Suprapubic skin (tissue), 3 donors: Measurements from ENCODE around the gene UBL3.

Experiments used
- POLR2A ChIP-seq, 2 donors: fragments of 450-650 bp; IDR thresholded peaks; one replicate each; pipeline ENCODE4 v1.6.1; 2017; ENCODE audit warnings: antibody characterized with exemption in 2 of 2, mild to moderate bottlenecking in 2 of 2, moderate library complexity in 2 of 2
- TF ChIP-seq, protein P1 (sequence below), 2 donors: fragments of 200-600 bp in 1 of 2; fragments of 450-650 bp in 1 of 2; sonication (generic) in 1 of 2; IDR thresholded peaks; one replicate each; pipeline ENCODE4 v1.5.1; 2016 to 2019; ENCODE audit warnings: antibody characterized with exemption in 2 of 2, mild to moderate bottlenecking in 1 of 2, moderate library complexity in 1 of 2

DNA sequence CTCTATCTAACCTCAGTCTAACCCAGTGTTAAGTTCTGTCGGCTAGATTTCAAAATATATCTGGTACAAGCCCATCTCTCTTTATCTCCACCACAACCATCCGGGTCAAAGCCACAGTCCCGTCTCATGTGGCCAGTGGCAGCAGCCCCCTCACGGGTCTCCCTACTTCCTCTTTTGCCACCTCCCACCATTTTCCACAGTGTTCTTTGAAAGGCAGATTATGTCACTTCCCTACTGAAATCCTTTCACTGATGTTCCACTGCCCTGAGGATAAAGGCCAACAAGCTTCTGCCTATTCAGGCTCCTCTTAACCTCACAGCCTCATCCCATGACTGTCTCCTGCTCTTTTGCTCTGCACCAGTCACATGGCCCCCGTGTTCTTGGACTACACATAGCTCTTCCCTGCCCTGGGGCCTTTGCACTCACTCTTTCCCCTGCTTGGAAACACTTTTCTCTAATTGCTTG is 117.2 kb downstream of the UBL3 start:
- TF ChIP-seq, protein P1, sequence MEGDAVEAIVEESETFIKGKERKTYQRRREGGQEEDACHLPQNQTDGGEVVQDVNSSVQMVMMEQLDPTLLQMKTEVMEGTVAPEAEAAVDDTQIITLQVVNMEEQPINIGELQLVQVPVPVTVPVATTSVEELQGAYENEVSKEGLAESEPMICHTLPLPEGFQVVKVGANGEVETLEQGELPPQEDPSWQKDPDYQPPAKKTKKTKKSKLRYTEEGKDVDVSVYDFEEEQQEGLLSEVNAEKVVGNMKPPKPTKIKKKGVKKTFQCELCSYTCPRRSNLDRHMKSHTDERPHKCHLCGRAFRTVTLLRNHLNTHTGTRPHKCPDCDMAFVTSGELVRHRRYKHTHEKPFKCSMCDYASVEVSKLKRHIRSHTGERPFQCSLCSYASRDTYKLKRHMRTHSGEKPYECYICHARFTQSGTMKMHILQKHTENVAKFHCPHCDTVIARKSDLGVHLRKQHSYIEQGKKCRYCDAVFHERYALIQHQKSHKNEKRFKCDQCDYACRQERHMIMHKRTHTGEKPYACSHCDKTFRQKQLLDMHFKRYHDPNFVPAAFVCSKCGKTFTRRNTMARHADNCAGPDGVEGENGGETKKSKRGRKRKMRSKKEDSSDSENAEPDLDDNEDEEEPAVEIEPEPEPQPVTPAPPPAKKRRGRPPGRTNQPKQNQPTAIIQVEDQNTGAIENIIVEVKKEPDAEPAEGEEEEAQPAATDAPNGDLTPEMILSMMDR (IDR thresholded peaks at IDR 0.05): no peak
- no peak for TF ChIP-seq POLR2A (IDR thresholded peaks at IDR 0.05)
